Right kidney (tissue), 1 donor: ENCODE data around the gene MYH11.
"Not testable (repeated sequence)": the region's sequence is repeated elsewhere in the genome, so short reads cannot be mapped to it uniquely, and the experiment has no call there.

Experiments
- DNase-seq: peaks from one replicate; pipeline ENCODE4 v3.0.0-alpha.2; 2016

MYH11 gene

DNA sequence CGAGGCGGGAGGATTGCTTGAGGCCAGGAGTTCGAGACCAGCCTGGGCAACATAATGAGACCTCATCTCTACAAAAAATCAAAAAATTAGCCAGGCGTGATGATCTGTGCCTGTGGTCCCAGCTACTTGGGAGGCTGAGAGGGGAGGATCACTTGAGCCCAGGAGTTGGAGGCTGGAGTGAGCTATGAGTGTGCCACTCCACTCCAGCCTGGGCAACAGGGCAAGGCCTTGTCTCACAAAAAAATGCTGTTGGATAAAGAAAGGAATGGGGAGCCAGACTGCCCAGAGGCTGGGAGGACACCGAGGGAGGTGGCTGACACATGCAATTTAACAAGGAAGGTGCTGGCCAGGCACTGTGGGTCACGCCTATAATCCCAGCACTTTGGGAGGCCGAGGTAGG, 47.5 kb downstream of the MYH11 start:
- not testable (repeated sequence) for DNase-seq

DNA sequence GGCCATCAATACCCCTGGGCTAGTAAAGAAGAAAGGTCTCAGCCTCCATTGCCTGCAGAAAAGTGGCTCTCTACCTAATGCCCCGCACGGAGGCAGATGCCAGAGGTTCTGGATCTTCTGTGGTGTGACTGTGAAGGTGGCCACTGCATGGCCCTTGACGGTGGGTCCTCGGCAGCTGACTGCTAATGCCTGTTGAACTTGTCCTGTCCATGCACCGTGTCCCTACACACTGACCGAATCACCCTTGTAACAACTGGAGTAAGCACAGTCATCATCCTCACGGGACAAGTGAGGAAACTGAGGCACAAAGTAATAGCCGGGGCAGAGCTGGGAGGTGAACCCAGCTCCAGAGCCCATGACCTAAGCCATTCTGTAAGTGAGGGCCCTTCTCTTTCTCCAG, 48.8 kb downstream of the MYH11 start:
- no peak for DNase-seq

DNA sequence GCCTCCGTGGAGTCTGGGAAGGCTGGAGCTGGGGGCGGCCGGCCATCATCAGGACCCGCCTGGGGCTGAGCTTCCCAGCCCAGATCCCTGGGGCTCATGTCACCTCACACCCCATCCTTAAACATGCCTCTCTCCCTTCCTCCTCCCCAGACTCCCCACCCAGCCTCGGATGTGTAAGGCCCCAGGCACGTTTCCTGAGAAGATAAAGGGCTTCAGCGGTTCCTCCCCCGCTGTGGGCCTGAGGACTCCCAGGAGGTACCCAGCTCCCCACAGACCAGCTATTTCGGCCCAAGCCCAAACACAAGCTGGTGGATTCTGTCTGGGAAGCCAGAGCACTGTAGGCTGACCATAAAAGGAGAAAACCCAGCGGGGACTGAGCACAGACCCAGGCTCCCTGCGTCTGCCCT, 49.2 kb downstream of the MYH11 start:
- no peak for DNase-seq

DNA sequence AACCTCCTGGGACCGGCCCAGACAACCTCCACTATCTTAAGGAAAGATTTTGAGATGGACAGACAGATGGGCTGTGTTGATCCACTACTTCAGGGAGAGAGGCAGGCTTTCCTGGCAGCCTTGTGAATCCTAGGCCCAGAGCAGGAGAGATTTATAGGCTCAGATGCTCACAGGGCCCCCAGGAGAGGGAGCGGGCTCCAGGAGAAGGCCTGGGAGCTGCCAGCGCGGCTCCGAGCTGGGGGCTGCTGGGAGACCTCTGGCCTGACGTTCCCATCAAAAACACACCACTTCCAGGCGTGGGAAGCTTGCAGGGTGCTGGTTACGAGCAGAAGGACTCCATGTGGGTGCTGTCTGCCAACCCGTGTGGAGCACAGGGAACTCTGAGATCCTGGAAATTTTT, 53.2 kb downstream of the MYH11 start:
- no peak for DNase-seq

DNA sequence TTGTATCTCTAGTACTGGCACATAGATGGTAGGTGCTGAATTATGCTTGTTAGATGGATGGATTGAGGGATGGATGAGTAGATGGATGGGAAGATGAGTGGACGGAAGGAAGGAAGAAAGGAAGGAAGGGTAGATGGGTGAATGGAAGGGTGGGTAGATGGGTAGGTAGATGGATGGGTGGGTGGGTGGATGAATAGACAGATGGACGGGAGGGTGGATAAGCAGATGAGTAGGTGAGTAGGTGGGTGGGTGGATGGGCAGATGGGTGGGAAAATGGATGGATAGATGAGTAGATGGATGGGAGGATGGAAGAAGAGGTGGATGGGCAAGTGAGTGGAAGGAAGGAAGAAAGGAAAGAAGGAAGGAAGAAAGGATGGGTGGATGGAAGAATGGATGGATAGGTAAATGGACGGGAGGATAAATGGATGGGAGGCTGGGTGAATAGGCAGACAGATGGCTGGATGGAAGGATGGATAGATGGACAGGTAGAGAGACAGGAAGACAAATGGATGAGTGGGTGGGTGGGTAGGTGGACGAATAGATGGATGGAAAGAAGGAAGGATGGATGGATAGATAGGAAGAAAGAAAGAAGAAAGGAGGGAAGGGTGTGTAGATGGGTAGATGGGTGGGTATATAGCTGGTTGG, 56.9 kb downstream of the MYH11 start:
- no peak for DNase-seq

DNA sequence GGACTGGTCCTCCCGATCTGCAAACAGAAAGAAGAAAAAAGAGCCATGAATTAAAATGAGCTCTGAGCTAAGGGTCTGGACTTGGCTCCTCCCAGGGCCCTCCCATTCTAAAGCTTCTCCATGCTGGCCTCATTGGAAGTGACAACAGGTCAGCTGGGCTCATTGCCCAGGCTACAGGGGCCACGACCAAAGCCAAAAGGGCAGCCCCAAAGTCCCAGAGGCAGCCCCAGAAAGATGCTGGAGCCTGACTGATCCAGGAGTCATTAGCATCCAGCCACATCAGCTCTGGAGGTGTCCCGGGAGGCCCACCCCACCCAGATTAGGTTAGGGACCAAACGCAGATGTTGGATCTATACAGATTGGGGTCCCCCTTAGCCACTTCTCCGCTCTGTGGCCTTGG, 58.2 kb downstream of the MYH11 start:
- DNase-seq = no peak

DNA sequence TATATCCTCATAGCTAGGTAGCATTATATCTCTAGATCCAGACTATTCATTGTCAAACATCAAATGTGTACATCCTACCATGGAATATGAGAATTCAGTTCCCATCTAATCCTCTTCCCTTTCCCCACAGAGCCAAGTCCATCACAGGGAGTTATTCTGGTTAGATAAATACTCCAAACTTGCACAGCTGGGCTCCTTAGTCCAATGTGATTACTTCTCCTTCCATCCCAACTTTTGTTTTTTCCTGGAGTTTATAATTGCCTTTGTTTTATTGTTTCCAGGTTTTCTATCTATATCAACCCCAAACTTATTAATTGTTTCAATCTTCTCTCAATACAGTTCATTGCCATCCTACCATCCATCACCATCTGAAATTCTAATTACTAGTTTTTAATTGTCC, 59.9 kb downstream of the MYH11 start:
- DNase-seq = no peak

DNA sequence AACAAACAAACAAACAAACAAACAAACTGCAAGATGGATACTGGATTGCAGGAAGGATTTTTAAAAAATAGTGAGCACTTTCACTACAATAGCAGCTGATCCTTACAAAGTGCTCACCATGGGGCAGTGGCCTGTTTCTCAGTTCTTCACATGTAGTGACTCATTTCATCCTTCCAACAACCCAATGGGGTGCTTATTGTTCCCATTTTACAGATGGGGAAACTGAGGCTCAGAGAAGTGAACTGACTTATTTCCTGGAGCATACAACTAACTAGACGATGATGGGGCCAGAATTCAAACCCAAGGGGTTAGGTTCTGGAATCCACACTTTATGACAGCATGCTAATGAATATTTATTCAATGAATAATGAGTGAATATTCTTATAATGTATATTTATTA, 61.2 kb downstream of the MYH11 start:
- DNase-seq = no peak

DNA sequence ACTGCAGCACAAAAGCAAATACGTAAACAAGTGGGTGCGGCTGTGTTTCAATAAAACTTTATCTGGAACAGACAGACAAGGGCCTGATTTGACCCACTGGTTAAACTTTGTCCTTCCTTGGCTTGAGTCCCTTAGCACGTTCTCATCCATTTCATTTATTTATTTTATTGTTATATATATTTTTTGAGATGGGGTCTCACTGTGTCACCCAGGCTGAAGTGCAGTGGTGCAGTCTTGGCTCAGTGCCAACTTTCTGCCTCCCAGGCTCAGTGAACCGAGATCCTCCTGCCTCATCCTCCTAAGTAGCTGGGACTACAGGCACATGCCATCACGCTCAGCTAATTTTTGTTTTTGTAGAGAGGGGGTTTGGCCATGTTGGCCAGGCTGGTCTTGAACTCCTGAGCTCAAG, 64.3 kb downstream of the MYH11 start:
- DNase-seq = no peak

DNA sequence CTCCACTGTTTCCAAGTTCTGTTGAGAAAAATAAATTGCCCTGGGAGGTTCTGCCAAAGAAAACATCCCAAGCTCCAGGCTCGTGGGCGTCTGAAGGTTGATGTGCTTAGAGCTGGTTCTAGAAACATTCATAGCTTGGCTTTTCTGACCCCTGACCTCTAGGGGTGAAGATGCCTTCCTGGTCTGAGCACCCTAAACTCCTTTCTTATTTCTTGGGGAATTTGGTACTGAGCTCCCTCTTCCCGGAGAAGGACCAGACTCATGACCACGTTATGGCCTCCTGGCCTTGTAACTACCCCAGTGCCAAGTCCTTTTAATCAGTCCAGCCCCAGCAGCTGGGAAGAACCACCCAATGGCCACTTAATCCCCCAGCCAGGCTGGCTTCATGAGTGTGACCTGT, 66.4 kb downstream of the MYH11 start:
- no peak for DNase-seq

DNA sequence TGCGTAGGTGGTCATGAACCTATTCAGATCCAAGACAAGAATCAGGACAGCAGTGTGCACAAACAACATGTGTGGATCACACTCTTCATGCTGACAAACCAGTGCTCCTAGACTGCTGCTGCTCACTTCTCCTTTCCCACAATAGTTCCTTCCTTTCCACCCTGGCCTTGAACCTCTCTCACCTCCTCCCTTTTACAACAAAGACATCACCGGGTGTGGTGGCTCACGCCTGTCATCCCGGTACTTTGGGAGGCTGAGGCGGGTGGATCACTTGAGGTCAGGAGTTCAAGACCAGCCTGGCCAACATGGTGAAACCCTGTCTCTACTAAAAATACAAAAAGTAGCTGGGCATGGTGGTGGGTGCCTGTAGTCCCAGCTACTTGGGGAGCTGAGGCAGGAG, 67.0 kb downstream of the MYH11 start:
- DNase-seq = not testable (repeated sequence)

DNA sequence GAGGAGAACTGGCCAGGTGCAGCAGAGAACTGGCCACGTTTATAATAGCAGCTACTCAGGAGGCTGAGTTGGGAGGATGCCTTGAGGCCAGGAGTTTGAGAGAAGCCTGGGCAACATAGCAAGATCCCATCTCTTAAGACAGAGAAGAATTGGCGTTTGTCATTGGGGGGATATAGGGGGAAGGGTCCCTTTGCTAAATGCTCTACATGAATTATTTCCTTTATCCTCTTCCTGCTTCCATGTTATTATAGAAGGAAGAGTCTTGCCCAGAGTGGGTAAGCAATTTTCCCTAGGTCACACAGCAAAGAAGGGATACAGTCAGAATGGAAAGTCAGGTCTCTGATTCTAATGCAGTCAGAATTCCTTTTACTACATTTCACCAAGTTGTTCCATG, 68.0 kb downstream of the MYH11 start:
- DNase-seq = no peak

DNA sequence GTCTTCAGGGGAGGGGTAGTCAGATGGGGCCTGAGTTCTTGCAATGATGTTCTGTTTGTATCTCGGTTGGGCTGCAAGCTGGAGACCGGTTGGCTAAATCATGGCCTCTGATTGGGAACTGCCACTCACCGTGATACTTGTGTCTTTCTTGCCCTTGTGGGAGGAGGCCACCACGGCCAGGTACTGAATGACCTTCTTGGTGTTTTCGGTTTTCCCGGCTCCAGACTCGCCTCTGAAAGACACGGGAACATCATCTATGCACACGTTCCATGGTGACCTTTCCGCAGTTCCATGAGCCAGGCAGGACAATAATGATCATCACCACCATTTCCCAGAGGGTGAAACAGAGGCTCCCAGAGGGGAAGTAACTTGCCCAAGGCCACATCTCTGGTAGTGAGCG, 70.3 kb downstream of the MYH11 start:
- DNase-seq = no peak

DNA sequence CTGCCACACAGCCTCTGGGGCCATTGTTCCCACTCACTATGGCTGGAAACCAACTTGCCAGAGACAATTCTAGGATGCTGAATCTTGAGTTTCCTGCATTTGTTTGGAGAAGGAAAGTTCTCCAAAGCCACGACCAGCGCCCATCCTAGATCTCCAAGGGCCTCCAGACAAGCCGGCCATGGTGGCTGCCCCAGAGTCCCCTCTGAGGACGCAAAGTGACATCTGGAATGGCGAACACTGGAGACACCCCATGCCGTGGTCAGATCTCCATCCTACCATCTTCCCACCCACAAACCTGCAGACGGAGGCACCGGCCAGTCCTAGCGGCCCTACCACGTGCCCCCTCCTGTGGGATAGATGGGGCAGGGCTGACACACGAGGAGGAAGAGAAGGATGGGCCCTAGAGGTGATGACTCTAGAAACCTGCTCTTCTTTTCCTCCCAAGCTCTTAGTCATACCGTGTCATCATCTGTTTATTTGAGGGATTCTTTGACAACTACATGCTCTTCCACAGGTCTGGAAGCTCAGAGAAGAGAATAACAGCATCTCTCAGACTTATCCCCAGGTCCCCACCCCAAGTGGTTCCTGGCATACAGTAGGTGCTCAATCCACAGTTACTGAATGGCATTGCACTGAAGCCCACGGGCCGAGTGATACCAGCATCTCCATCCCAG, 71.3 kb downstream of the MYH11 start:
- no peak for DNase-seq

DNA sequence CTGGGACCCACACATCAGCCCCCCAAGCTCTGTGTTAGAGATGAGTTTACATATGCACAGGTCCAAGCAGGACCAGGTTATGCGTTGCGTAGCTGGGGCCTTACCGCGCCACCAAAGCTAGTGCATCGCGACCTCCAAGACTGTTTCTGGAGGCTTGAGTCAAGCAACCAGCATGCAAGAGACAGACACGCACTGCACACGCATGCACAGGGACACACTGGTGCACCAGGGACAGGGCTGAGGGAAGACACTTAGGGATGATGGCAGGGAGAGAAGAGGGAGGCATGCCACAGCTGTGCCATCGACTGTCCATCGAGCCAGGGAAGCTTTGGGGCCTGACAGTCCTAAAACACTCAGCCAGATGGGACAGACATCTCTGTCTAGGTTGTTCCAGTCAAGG, 72.8 kb downstream of the MYH11 start:
- no peak for DNase-seq

DNA sequence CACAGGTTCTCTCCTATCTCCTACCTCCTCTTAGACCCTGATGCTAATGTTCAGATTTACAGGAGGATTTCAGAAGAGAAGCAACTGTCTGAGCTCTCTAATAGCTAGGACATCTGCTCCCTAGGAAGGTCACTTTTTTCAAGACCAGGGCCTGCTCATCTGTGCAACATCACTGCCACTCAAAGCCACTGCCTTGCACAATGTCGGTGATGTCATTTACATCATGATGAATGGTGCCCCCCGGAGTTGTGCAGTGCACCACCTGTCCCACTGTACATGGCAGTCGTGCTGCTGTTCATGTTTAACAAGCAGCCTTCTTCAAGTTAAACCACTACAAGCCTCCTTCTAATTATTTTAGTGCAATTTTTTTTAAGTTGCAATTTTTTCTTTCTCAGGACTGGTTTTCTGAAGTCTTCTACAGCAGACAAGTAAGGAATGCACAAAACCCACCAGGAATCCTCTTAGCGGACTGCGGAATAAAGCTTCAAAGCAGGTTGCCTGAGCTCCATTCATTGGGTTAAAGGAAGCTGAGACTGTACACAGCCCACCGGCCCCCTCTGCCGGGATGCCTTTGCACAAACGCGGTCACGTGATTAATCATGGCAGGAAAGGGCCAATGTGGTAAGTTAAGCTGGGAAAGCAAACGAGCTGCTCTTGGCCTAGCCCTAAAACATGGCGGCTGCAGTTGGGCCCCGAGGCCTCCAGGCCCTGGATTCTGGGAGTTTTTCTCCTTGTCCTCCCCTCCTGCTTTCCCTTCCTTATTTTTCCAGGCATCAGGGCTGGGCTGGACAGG, 74.1 kb downstream of the MYH11 start:
- DNase-seq = no peak

DNA sequence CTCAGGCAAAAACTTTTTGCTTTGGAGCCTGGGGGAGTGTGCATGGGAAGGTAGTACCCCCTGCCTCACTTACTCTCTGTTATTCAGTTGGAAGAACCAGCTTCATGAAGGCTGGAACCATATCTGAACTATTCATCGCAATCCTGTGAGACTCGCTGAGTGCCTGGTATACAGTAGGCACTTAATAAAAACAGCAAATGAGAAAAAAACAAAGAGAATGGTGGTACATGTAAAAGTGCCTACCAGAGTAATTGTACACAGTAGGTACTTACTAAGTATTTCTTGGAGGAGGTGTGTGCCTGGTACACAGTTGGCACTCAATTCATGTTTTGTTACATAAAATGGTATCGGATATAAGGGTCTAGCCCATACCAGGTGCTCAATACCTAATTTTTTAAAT, 75.2 kb downstream of the MYH11 start:
- DNase-seq = no peak

DNA sequence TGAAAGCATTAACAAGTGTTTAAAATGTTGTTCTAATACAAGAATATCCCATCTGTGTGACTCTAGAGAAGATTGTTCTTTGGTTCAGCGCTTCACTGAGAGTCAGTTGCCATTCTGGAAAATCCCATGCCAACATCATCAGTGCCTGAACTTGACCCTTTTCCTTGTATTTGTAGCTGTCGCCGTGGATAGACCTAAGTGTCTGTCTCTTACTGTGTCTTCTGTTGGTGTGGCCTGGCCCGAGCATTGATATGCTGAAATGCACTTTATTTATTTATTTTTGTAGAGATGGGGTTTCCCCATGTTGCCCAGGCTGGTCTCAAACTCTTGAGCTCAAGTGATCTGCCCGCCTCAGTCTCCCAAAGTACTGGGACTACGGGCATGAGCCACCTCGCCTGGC, 76.0 kb downstream of the MYH11 start:
- DNase-seq = no peak

DNA sequence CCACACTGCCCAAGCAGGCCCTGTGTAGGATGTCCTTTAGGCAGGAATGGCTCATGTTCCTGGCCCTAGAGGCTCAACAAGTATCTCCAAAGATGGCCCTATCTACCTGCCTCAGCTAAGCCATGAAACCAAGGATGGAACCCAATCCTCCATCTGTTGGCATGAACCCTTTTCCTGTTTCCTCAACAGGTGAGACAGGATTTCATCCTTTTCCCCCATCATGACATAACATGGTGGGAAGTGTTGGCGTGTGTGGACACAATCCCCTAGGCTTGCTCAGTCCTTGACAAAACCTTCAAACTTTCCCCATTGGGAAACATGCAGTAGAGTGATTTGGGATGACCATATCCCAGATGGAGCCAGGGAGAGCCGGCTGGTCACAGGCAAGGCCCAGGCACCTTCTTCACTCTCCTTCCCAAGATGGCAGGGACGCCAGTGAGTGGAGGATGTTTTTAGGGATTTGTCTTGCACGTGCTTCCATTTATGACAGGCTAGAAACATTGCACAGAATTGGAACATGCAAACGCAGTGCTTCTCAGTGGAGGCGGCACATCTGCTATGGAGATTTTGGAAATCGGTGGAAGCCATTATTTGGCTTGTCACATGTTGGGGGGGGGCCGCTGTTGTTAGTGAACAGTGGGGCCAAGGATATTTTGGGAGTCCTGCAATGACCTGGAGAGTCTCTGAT, 77.0 kb downstream of the MYH11 start:
- no peak for DNase-seq

DNA sequence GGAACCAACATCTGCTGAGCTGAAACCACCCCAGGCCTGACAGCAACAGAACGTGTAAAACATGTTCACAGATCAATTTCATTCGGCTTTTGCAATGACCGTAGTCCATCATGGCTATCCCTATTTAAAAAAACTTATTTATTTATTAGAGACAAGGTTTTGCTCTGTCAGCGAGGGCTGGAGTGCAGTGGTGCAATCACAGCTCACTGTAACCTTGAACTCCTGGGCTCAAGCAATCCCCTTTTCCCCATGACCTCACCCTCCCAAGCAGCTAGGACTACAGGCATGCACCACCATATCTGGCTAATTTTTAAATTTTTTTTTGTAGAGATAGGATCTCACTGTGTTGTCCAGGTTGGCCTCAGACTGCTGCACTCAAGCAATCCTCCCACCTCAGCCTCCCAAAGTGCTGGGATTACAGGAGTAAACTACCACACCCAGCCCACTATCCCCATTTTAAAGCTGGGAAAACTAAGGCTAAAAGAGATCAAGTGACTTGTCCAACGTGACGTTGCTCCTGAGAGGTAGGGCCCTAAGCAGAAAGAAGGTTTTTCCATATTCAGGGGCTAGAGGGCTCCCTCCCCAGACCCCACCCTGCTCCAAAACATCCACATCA, 77.7 kb downstream of the MYH11 start:
- DNase-seq = no peak

DNA sequence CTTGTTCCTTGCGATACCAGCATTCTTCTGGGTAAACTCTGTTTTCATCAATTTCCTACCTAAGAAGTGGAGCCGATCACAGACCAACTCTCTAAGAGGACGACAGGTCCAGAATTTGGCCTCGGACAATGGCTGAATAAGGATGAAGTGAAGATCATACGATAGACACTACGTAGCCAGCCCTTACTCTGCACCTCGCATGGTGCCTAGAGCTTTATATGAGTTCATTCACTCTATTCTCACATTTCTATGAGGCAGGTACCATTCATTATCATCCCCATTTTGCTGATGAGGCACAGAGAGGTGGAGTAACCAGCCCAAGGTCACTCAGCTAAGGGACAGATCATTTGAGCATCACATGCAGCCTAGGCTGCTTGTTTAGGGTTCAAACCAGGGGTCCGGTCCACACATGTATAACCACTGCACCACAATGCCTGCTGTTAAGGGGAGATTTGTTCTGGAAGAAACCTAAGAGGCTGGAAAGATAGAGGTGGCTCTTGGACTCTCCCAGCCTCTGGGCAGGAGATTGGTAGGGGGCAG, 78.6 kb downstream of the MYH11 start:
- DNase-seq = no peak

DNA sequence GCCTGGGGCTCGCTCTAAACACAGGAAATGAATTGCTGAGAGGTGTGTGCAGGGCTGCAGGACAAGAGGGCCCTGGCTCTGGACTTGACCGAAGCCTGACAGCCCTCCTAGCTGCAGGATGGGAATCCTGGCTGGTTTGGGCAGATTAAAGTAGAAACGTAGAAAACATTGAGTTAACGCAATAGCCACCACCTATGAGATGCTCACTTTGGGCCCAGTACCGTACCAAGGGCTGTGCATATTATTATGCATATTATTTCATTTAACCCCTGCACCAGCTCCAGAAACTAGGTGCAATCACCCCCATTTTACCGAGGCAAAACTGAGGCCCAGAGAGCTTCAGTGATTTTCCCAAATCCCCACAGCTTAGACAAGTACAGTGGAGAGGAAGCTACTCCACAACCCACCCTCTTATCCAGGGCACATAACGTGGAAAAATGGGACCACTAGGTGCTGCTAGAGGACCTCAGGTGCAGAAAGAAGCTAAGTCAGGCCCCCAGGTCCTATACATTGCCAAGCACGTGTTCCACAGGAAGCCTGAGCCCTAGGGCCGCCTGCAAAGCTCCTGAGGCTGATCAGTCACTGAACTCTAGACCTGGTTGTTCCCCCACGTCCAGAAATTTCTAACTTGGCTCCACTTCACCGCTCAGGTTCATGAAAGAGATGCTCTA, 79.2 kb downstream of the MYH11 start:
- no peak for DNase-seq
